ENCODE measurements around the gene ANKRD29.
"Not testable (repeated sequence)": the region's sequence is repeated elsewhere in the genome, so short reads cannot be mapped to it uniquely, and the experiment has no call there.

ANKRD29 gene

GRCh38 chr18:23578891-23579653, 83.6 kb downstream of the ANKRD29 start:
- Histone ChIP-seq H3K27ac (ENCODE audit: insufficient read depth in 1 of 2, low read depth in 1 of 2, low read length in 2 of 2, poor library complexity in 1 of 2, severe bottlenecking in 2 of 2) (no peak overlapping the region), H3K9me3 (ENCODE audit: control extremely low read depth in 1 of 5, control insufficient read depth in 4 of 5, insufficient read depth in 2 of 5, low read depth in 1 of 5, low read length in 4 of 5) (no peaks in the 10 kb centered on the region), H3K4me1 (ENCODE audit: control extremely low read depth in 1 of 4, control insufficient read depth in 4 of 4, insufficient read depth in 4 of 4, low read length in 3 of 4) (peaks cover 0 to 10% (median 6%) of the 10 kb centered on the region in 4 experiments), H3K4me3 (ENCODE audit: control insufficient read depth in 1 of 7, extremely low read depth in 1 of 7, insufficient read depth in 4 of 7, low read depth in 2 of 7, low read length in 6 of 7) (no peak overlapping the region), H3K27me3 (replicated peaks in 2 of 5; ENCODE audit: control insufficient read depth in 4 of 5, insufficient read depth in 5 of 5, low read length in 4 of 5) (peaks cover 0 to 3% (median 0%) of the 10 kb centered on the region in 5 experiments), H3K36me3 (ENCODE audit: control insufficient read depth in 4 of 4, insufficient read depth in 4 of 4, low read length in 3 of 4) (peaks cover 0 to 22% (median 3%) of the 10 kb centered on the region in 4 experiments)
- WGBS (ENCODE audit: insufficient coverage): 96% methylated on average over 7 of the region's 8 CpGs
- DNase-seq: peak in 1 of 3 donors; percentile 6
- ChIA-PET POLR2A (no interaction called here), CTCF (interaction anchor here (1.3 to 1.9 kb wide), 3 partner anchors 10 to 63 kb away, joined by 3 to 8 read pairs (median 3); no protein-coding TSS in a partner anchor)

GRCh38 chr18:23578067-23578701, 84.5 kb downstream of the ANKRD29 start:
- ChIA-PET CTCF (interaction anchor here (0.7 to 1.9 kb wide), 2 partner anchors 9 to 61 kb away, joined by 3 to 8 read pairs; no protein-coding TSS in a partner anchor), POLR2A (no interaction called here)
- H3K27ac ChIP-seq (ENCODE audit: insufficient read depth in 1 of 2, low read depth in 1 of 2, low read length in 2 of 2, poor library complexity in 1 of 2, severe bottlenecking in 2 of 2): no peak overlapping the region
- peaks cover 0 to 3% (median 0%) of the 10 kb centered on the region in 5 experiments for H3K27me3 ChIP-seq (replicated peaks in 2 of 5; ENCODE audit: control insufficient read depth in 4 of 5, insufficient read depth in 5 of 5, low read length in 4 of 5)
- H3K4me3 ChIP-seq (ENCODE audit: control insufficient read depth in 1 of 7, extremely low read depth in 1 of 7, insufficient read depth in 4 of 7, low read depth in 2 of 7, low read length in 6 of 7): no peak overlapping the region
- 98% methylated on average over 5 of the region's 6 CpGs for WGBS (ENCODE audit: insufficient coverage)
- H3K9me3 ChIP-seq (ENCODE audit: control extremely low read depth in 1 of 5, control insufficient read depth in 4 of 5, insufficient read depth in 2 of 5, low read depth in 1 of 5, low read length in 4 of 5): no peaks in the 10 kb centered on the region
- peaks cover 3 to 14% (median 6%) of the 10 kb centered on the region in 4 experiments for H3K4me1 ChIP-seq (ENCODE audit: control extremely low read depth in 1 of 4, control insufficient read depth in 4 of 4, insufficient read depth in 4 of 4, low read length in 3 of 4)
- peaks cover 0 to 25% (median 5%) of the 10 kb centered on the region in 4 experiments for H3K36me3 ChIP-seq (ENCODE audit: control insufficient read depth in 4 of 4, insufficient read depth in 4 of 4, low read length in 3 of 4)
- DNase-seq: no peak

GRCh38 chr18:23577521-23577920, 85.2 kb downstream of the ANKRD29 start:
- Histone ChIP-seq H3K36me3 (ENCODE audit: control insufficient read depth in 4 of 4, insufficient read depth in 4 of 4, low read length in 3 of 4) (peaks cover 2 to 31% (median 10%) of the 10 kb centered on the region in 4 experiments), H3K4me1 (ENCODE audit: control extremely low read depth in 1 of 4, control insufficient read depth in 4 of 4, insufficient read depth in 4 of 4, low read length in 3 of 4) (peaks cover 3 to 14% (median 6%) of the 10 kb centered on the region in 4 experiments)
- H3K9me3 ChIP-seq (ENCODE audit: control extremely low read depth in 1 of 5, control insufficient read depth in 4 of 5, insufficient read depth in 2 of 5, low read depth in 1 of 5, low read length in 4 of 5); H3K27ac ChIP-seq (ENCODE audit: insufficient read depth in 1 of 2, low read depth in 1 of 2, low read length in 2 of 2, poor library complexity in 1 of 2, severe bottlenecking in 2 of 2); H3K4me3 ChIP-seq (ENCODE audit: control insufficient read depth in 1 of 7, extremely low read depth in 1 of 7, insufficient read depth in 4 of 7, low read depth in 2 of 7, low read length in 6 of 7); DNase-seq; H3K27me3 ChIP-seq (replicated peaks in 2 of 5; ENCODE audit: control insufficient read depth in 4 of 5, insufficient read depth in 5 of 5, low read length in 4 of 5); POLR2A ChIA-PET: not testable (repeated sequence)
- CTCF ChIA-PET: interaction anchor here (0.7 kb wide), 1 partner anchor 61 kb away, joined by 3 read pairs; no protein-coding TSS in a partner anchor
- WGBS (ENCODE audit: insufficient coverage): 100% methylated on average over 5 of the region's 24 CpGs

GRCh38 chr18:23575309-23575651, 87.4 kb downstream of the ANKRD29 start:
- Histone ChIP-seq H3K4me1 (ENCODE audit: control extremely low read depth in 1 of 4, control insufficient read depth in 4 of 4, insufficient read depth in 4 of 4, low read length in 3 of 4) (peaks cover 3 to 14% (median 6%) of the 10 kb centered on the region in 4 experiments), H3K36me3 (ENCODE audit: control insufficient read depth in 4 of 4, insufficient read depth in 4 of 4, low read length in 3 of 4) (peaks cover 8 to 37% (median 22%) of the 10 kb centered on the region in 4 experiments), H3K9me3 (ENCODE audit: control extremely low read depth in 1 of 5, control insufficient read depth in 4 of 5, insufficient read depth in 2 of 5, low read depth in 1 of 5, low read length in 4 of 5) (no peaks in the 10 kb centered on the region), H3K27me3 (replicated peaks in 2 of 5; ENCODE audit: control insufficient read depth in 4 of 5, insufficient read depth in 5 of 5, low read length in 4 of 5) (peaks cover 0 to 3% (median 0%) of the 10 kb centered on the region in 5 experiments), H3K27ac (ENCODE audit: insufficient read depth in 1 of 2, low read depth in 1 of 2, low read length in 2 of 2, poor library complexity in 1 of 2, severe bottlenecking in 2 of 2) (no peak overlapping the region), H3K4me3 (ENCODE audit: control insufficient read depth in 1 of 7, extremely low read depth in 1 of 7, insufficient read depth in 4 of 7, low read depth in 2 of 7, low read length in 6 of 7) (no peak overlapping the region)
- POLR2A ChIA-PET: no interaction called here
- 100% methylated on average over 3 of the region's 7 CpGs for WGBS (ENCODE audit: insufficient coverage)
- DNase-seq: no peak
- CTCF ChIA-PET: no interaction called here

GRCh38 chr18:23574611-23575308, 88.0 kb downstream of the ANKRD29 start:
- Histone ChIP-seq H3K4me3 (ENCODE audit: control insufficient read depth in 1 of 7, extremely low read depth in 1 of 7, insufficient read depth in 4 of 7, low read depth in 2 of 7, low read length in 6 of 7) (no peak overlapping the region), H3K36me3 (ENCODE audit: control insufficient read depth in 4 of 4, insufficient read depth in 4 of 4, low read length in 3 of 4) (peaks cover 8 to 42% (median 24%) of the 10 kb centered on the region in 4 experiments), H3K27me3 (replicated peaks in 2 of 5; ENCODE audit: control insufficient read depth in 4 of 5, insufficient read depth in 5 of 5, low read length in 4 of 5) (peaks cover 0 to 3% (median 0%) of the 10 kb centered on the region in 5 experiments), H3K27ac (ENCODE audit: insufficient read depth in 1 of 2, low read depth in 1 of 2, low read length in 2 of 2, poor library complexity in 1 of 2, severe bottlenecking in 2 of 2) (no peak overlapping the region), H3K4me1 (ENCODE audit: control extremely low read depth in 1 of 4, control insufficient read depth in 4 of 4, insufficient read depth in 4 of 4, low read length in 3 of 4) (peaks cover 3 to 14% (median 6%) of the 10 kb centered on the region in 4 experiments), H3K9me3 (ENCODE audit: control extremely low read depth in 1 of 5, control insufficient read depth in 4 of 5, insufficient read depth in 2 of 5, low read depth in 1 of 5, low read length in 4 of 5) (no peaks in the 10 kb centered on the region)
- DNase-seq: peak in 2 of 3 donors; percentile 26 to 31
- POLR2A ChIA-PET: no interaction called here
- WGBS (ENCODE audit: insufficient coverage): 83% methylated on average over 1 of the region's 5 CpGs
- CTCF ChIA-PET: interaction anchor here (1.1 kb wide), 1 partner anchor 58 kb away, joined by 3 read pairs; no protein-coding TSS in a partner anchor

GRCh38 chr18:23573626-23574431, 88.9 kb downstream of the ANKRD29 start:
- H3K27ac ChIP-seq (ENCODE audit: insufficient read depth in 1 of 2, low read depth in 1 of 2, low read length in 2 of 2, poor library complexity in 1 of 2, severe bottlenecking in 2 of 2): no peak overlapping the region
- H3K4me3 ChIP-seq (ENCODE audit: control insufficient read depth in 1 of 7, extremely low read depth in 1 of 7, insufficient read depth in 4 of 7, low read depth in 2 of 7, low read length in 6 of 7): no peak overlapping the region
- ChIA-PET CTCF (interaction anchor here (1.1 kb wide), 1 partner anchor 57 kb away, joined by 3 read pairs; no protein-coding TSS in a partner anchor), POLR2A (no interaction called here)
- peaks cover 3 to 14% (median 6%) of the 10 kb centered on the region in 4 experiments for H3K4me1 ChIP-seq (ENCODE audit: control extremely low read depth in 1 of 4, control insufficient read depth in 4 of 4, insufficient read depth in 4 of 4, low read length in 3 of 4)
- 98% methylated on average over 4 of the region's 6 CpGs for WGBS (ENCODE audit: insufficient coverage)
- DNase-seq: no peak
- H3K9me3 ChIP-seq (ENCODE audit: control extremely low read depth in 1 of 5, control insufficient read depth in 4 of 5, insufficient read depth in 2 of 5, low read depth in 1 of 5, low read length in 4 of 5): no peaks in the 10 kb centered on the region
- H3K27me3 ChIP-seq (replicated peaks in 2 of 5; ENCODE audit: control insufficient read depth in 4 of 5, insufficient read depth in 5 of 5, low read length in 4 of 5): no peaks in the 10 kb centered on the region
- H3K36me3 ChIP-seq (ENCODE audit: control insufficient read depth in 4 of 4, insufficient read depth in 4 of 4, low read length in 3 of 4): peaks cover 10 to 47% (median 25%) of the 10 kb centered on the region in 4 experiments
